Tibial artery (tissue), 4 donors: ENCODE measurements around the gene PSD2.

Experiments used
- DNase-seq, 2 donors: peaks; one replicate each; pipeline ENCODE4 v3.0.0-alpha.2; 2019
- H3K27ac ChIP-seq, 2 donors: fragments of 200-600 bp; sonication (generic) in 1 of 2; 1 replicate in 1 of 2; 2 replicates in 1 of 2; pipeline ENCODE4 v1.5.1; 2018 to 2019; ENCODE audit warnings: mild to moderate bottlenecking in 1 of 2
- H3K27me3 ChIP-seq, 2 donors: fragments of 200-600 bp; sonication (generic) in 1 of 2; one replicate each; pipeline versions ENCODE4 v1.5.1 to v1.6.0; 2016 to 2019
- H3K36me3 ChIP-seq, 3 donors: fragments of 200-600 bp; sonication (generic) in 2 of 3; one replicate each; pipeline ENCODE4 v1.5.1; 2016 to 2019; ENCODE audit warnings: mild to moderate bottlenecking in 2 of 3
- H3K4me1 ChIP-seq, 4 donors: fragments of 200-600 bp; sonication (generic) in 2 of 4; 1 replicate in 3 of 4; 2 replicates in 1 of 4; pipeline ENCODE4 v1.5.1; 2016 to 2019
- H3K4me3 ChIP-seq, 2 donors: fragments of 200-600 bp; sonication (generic) in 1 of 2; 1 replicate in 1 of 2; 2 replicates in 1 of 2; pipeline ENCODE4 v1.5.1; 2018 to 2019; ENCODE audit warnings: mild to moderate bottlenecking in 2 of 2
- H3K9me3 ChIP-seq, 3 donors: fragments of 200-600 bp; sonication (generic) in 1 of 3; one replicate each; pipeline ENCODE4 v1.5.1; 2016 to 2019
- CTCF ChIP-seq, 2 experiments: fragments of 200-600 bp in 1 of 2; fragments of 450-650 bp in 1 of 2; IDR thresholded peaks; one replicate each; pipeline ENCODE4 v1.5.1; 2017 to 2019; ENCODE audit warnings: antibody characterized with exemption in 2 of 2, mild to moderate bottlenecking in 1 of 2, moderate library complexity in 1 of 2
- intact Hi-C: fragments of 100-400 bp; cut with DNase I; formaldehyde crosslinking; loops from one replicate; pipeline ENCODE4 v1.15.0; 2023; ENCODE audit warnings: low total_unique reads

PSD2 gene

GRCh38 chr5:139807647-139808030 is 12.0 kb downstream of the PSD2 start:
- no peak overlapping the region for H3K4me3 ChIP-seq
- DNase-seq: no peak
- H3K36me3 ChIP-seq: no peaks in the 10 kb centered on the region
- no peak overlapping the region for H3K27ac ChIP-seq
- peaks cover 0 to 32% of the 10 kb centered on the region in 2 donors for H3K27me3 ChIP-seq
- intact Hi-C loops: no loop called here
- H3K9me3 ChIP-seq: no peaks in the 10 kb centered on the region
- no peak for TF ChIP-seq CTCF (IDR thresholded peaks at IDR 0.05)
- no peaks in the 10 kb centered on the region for H3K4me1 ChIP-seq

- no peaks in the 10 kb centered on the region for H3K36me3 ChIP-seq
- H3K27me3 ChIP-seq: peaks cover 0 to 22% of the 10 kb centered on the region in 2 donors
- no peaks in the 10 kb centered on the region for H3K4me1 ChIP-seq
- H3K9me3 ChIP-seq: no peaks in the 10 kb centered on the region
- DNase-seq: no peak
- intact Hi-C loops: no loop called here
- no peak overlapping the region for H3K27ac ChIP-seq
- TF ChIP-seq CTCF (IDR thresholded peaks at IDR 0.05): no peak
- no peak overlapping the region for H3K4me3 ChIP-seq
These were observed 13.1 kb downstream of the PSD2 start for GRCh38 chr5:139808481-139809330.

GRCh38 chr5:139809331-139809810 is 13.8 kb downstream of the PSD2 start:
- H3K4me1 ChIP-seq: no peaks in the 10 kb centered on the region
- H3K9me3 ChIP-seq: no peaks in the 10 kb centered on the region
- peaks cover 0 to 22% of the 10 kb centered on the region in 2 donors for H3K27me3 ChIP-seq
- no peak for DNase-seq
- intact Hi-C loops: no loop called here
- H3K36me3 ChIP-seq: no peaks in the 10 kb centered on the region
- TF ChIP-seq CTCF (IDR thresholded peaks at IDR 0.05): no peak
- no peak overlapping the region for H3K4me3 ChIP-seq
- no peak overlapping the region for H3K27ac ChIP-seq

DNA sequence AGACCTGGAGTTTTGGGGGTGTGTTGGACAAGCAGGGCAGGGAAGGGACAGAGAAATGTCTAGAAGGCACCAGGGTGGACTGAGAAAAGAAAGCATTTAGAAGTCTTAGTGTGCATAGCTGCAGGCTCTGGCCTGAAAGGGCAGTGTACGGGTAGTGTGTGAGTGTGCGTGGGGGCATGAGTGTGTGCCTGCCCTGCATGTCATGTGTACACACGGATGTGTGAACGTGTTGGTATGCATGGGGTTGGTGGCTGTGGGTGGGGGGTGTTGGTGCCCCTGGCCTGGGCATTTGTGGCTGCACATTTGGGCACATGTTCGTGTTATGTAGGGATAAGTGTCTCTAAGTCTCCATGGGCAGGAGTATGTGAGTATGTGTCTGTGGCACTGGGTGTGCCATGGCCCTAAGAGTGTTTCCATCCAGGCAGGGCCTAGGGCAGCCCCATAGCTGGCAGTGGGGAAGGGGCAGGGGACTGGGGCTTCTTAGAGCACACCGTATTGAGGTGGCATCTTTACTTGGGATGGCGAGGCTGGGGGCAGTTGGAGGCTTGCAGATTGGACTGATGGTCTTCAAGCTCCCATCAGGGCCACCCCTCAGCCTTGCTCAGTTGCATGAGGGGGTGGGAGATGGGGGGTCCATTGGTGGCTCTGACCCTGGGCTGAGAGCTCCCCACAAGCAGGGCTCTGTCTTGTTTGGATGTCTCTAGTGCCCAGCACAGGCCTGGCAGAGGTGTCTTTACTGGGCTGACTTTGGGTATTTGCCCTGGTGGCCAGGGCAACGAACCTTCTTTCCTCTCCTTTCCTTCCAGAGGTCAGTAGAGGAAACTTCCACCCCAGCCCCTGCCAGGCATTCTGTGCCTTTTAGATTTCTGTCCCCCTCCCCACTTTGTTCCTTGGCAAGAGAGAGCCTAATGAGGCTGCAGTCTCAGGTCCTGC is 15.0 kb downstream of the PSD2 start:
- Histone ChIP-seq H3K4me3 (no peak overlapping the region), H3K9me3 (no peaks in the 10 kb centered on the region), H3K36me3 (no peaks in the 10 kb centered on the region), H3K4me1 (no peaks in the 10 kb centered on the region), H3K27ac (no peak overlapping the region), H3K27me3 (peaks cover 0 to 22% of the 10 kb centered on the region in 2 donors)
- intact Hi-C loops: no loop called here
- TF ChIP-seq CTCF (IDR thresholded peaks at IDR 0.05): no peak
- DNase-seq: no peak

- DNase-seq: no peak
- no peak overlapping the region for H3K27ac ChIP-seq
- no peak for TF ChIP-seq CTCF (IDR thresholded peaks at IDR 0.05)
These were observed 15.6 kb downstream of the PSD2 start for GRCh38 chr5:139811274-139811607.

More at GRCh38 chr5:139811274-139811607, 15.6 kb downstream of the PSD2 start:
- Histone ChIP-seq H3K9me3 (no peaks in the 10 kb centered on the region), H3K4me1 (no peaks in the 10 kb centered on the region), H3K27me3 (peaks cover 0 to 18% of the 10 kb centered on the region in 2 donors), H3K36me3 (no peaks in the 10 kb centered on the region), H3K4me3 (no peak overlapping the region)
- intact Hi-C loops: no loop called here
